ENCODE results near the gene C2orf80.
"Not testable (repeated sequence)": the region's sequence is repeated elsewhere in the genome, so short reads cannot be mapped to it uniquely, and the experiment has no call there.

Gene C2orf80

DNA sequence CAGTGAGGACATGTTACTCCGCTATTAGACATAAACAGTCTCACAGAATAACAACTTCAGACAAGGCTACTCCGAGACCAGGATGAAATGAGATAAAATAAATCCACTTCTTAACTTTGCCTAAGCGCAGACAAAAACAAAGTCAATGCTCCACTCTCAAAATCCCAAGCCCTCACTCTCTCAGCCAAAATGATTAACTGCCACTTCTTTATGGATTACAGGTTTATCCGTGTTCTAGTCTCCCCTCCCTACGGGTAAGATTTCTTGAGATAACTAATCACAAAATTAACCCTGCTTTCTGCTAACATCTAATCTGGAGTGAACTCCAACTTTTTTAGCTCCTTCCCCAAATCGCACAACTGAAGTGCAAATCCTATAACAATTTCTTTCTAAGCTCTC, 59.1 kb downstream of the C2orf80 start:
- no peak for DNase-seq

DNA sequence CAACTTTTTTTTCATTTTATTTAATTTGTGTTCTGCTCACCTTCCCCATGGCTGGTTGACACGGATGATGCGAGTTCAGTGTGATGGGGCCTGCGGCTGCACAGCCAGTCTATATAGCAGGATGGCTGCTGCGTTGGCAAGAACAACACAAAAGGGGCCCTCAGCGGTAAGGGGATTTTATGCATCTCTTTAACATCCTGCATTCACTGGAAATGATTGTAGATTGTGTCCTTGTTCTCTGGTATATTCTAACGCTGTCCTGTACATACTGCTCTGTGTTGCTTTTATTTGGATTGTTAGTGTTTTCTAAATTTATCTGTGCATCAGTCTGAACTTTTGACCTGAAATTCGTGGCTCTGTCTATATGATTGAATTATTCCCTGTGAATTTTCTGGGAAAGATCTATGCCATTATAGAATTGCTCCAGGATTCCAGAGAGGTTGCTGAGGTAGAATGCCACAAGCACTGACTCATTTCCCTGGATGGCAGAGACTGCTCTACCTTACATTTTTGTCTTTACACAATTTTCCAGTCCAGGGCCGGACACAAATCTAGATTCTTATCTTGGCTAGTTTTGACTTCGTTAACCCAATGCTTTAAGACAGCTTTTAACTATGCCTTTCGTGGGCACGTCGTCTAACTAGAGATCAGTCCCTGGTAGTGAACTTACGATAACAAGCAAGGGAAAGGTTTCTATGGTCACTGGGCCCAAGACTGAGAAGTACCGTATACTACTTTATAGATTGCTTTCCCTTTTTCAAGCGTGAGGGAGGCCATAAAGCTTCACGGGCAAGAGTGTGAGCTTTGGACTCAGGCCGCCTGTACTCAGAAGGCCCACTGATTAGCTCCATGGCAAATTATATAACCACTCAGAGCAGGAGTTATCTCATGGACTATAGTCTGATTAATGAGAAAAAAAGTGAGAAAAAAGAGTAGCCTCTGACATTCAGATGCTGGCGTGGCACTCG, 59.8 kb downstream of the C2orf80 start, which contains the start of gene CRYGC:
Gene CRYGC (minus strand): TSS at position 85 of the 968 bp plus-strand sequence. CDS start 36 bp downstream, at position 49.
- no peak for DNase-seq

DNA sequence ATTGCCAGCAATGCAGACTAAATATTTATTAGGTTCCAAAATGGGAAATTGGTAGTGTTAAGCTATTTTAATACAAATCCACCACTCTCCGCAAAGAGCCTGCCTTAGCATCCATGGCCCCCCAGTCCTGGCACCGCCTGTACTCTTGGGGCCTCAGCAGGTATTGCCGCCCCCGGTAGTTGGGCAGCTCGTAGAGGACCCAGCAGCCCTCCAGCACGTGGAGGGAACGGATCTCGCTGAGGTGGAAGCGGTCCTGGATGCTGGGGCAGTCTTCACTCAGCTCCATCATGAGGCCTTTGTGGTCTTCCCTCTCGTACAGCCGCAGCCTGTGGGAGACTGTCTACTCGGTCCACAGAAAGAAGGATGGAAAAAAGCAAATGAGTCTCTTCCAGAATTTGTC, 61.7 kb downstream of the C2orf80 start:
- no peak for DNase-seq

DNA sequence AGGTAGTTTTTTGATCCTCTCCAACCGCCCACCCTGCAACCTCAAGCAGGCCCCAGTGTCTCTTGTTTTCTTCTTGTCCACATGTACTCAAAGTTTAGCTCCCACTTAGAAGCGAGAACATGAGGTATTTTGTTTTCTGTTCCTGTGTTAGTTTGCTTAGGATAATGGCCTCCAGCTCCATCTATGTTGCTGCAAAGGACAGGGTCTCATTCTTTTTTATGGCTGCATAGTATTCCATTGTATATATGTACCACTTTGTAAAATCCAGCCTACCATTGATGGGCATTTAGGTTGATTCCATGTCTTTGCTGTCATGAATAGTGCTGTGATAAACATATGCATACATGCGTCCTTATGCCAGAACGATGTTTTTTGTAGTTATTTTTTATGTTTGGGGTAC, 62.7 kb downstream of the C2orf80 start:
- DNase-seq, result no peak

DNA sequence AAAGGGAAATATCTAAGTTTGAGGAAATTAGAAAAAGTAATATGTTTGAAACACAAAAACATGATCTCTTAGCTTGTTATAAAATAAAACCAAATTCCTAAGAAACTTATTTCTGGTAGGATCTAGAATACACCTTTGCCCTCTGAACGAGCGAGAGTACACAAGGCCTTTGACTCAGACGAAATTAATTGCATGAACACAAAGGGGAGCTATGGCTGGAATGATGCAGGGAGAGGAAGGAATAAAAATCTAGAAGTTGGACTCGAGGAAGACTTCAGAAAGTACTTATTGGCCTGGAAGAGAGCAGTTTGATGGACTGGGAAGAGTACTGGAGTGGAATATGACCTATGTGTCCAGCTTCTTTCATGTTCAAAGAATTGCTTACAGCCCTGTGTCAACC, 64.6 kb downstream of the C2orf80 start:
- no peak for DNase-seq

DNA sequence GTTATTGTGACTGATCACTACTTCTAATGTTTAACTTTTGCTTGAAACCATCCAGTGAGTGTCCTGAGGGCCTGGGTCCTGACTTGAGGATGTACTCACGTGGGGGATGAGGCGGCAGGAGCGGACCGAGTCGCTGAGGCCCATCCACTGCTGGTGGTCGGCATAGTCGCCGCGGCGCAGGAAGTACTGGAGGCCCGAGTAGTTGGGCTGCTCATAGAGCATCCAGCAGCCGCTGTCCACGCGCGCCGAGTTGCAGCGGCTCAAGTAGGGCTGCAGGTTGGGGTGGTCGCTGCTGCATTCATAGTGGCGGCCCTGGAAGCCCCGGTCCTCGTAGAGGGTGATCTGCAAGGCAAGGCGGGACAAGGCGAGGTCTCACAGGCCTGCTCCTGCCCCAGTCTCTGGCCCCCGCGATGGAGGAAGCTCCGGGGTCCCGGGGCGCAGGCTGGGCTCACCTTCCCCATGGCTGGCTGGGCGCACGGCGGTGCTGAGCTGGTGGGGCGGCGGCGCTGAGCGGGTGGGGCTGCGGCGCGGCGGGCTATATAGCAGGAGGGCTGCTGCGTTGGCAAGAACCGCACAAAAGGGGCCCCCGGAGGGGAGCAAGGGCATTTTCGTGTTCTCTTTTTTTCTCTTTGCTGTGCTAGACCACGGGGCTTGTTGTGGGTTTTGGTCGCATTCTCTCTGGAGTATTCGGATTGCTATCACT, 65.7 kb downstream of the C2orf80 start, which contains the start of gene CRYGD:
Gene CRYGD (minus strand): TSS at position 512 of the 703 bp plus-strand sequence. CDS start 51 bp downstream, at position 461.
- DNase-seq, result not testable (repeated sequence)

DNA sequence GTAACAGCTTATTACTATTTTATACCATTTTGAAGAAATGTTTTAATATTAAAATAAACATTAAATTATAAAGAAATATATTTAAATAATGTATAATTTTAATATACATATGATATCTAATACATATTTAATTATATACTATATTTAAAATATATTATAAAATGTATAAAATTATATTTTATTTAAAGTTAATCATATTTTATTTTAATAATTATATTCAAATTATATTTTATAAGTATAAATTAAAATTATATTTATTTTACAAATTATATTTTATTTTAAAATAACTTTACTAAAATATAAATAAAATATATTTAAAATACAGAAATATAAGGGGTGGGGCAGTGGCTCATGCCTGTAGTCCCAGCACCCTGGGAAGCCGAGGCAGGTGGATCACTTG, 67.6 kb downstream of the C2orf80 start:
- DNase-seq, result no peak

DNA sequence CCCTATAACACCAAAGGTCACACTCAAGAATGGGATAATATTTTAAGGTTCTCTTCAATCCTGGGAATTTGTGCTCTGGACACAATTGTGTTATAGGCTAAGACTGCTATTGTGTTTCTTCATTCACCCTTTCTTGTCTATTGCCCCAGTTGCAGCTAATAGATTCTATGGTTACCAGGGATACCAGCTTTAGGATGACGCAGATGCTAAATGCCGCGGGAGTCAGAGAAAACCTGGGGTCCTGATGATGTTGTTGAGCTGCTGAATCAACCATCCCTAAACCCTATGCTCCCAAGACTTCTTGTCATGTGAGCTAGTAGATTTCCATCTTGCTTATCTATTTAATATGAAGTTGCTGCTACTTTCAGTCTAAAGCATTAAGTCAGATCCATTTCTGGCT, 70.9 kb downstream of the C2orf80 start:
- no peak for DNase-seq

DNA sequence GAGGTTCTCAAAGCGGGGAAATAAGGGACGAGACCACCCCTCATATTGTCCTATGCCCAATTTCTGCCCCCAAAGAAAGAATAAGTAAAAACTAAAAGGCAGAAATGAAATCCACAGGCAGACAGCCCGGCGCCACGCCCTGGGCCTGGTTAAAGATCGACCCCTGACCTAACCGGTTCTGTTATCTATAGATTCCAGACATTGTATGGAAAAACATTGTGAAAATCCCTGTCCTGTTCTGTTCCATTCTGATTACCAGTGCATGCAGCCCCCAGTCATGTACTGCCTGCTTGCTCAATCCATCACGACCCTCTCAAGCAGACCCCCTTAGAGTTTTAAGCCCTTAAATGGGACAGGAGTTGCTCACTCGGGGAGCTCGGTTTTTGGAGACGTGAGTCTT, 72.4 kb downstream of the C2orf80 start:
- DNase-seq, result not testable (repeated sequence)

Measured in activated naive CD4-positive, alpha-beta T cell (primary cell).